Stimulated activated CD4-positive, alpha-beta T cell treated with anti-CD3 and anti-CD28 coated beads, Interleukin-4, amount 100 ng/mL, for 4 hours (primary cell): ENCODE results near the gene PCDHA8.
"Not testable (repeated sequence)": the region's sequence is repeated elsewhere in the genome, so short reads cannot be mapped to it uniquely, and the experiment has no call there.

Experiments
- DNase-seq, 2 experiments: peaks; one replicate each; pipeline ENCODE4 v3.0.0-alpha.2; 2020

PCDHA8 gene, protein sequence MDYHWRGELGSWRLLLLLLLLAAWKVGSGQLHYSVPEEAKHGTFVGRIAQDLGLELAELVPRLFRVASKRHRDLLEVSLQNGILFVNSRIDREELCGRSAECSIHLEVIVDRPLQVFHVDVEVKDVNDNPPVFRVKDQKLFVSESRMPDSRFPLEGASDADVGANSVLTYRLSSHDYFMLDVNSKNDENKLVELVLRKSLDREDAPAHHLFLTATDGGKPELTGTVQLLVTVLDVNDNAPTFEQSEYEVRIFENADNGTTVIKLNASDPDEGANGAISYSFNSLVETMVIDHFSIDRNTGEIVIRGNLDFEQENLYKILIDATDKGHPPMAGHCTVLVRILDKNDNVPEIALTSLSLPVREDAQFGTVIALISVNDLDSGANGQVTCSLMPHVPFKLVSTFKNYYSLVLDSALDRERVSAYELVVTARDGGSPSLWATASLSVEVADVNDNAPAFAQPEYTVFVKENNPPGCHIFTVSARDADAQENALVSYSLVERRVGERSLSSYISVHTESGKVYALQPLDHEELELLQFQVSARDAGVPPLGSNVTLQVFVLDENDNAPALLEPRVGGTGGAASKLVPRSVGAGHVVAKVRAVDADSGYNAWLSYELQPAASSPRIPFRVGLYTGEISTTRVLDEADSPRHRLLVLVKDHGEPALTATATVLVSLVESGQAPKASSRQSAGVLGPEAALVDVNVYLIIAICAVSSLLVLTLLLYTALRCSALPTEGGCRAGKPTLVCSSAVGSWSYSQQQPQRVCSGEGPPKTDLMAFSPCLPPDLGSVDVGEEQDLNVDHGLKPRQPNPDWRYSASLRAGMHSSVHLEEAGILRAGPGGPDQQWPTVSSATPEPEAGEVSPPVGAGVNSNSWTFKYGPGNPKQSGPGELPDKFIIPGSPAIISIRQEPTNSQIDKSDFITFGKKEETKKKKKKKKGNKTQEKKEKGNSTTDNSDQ

DNA sequence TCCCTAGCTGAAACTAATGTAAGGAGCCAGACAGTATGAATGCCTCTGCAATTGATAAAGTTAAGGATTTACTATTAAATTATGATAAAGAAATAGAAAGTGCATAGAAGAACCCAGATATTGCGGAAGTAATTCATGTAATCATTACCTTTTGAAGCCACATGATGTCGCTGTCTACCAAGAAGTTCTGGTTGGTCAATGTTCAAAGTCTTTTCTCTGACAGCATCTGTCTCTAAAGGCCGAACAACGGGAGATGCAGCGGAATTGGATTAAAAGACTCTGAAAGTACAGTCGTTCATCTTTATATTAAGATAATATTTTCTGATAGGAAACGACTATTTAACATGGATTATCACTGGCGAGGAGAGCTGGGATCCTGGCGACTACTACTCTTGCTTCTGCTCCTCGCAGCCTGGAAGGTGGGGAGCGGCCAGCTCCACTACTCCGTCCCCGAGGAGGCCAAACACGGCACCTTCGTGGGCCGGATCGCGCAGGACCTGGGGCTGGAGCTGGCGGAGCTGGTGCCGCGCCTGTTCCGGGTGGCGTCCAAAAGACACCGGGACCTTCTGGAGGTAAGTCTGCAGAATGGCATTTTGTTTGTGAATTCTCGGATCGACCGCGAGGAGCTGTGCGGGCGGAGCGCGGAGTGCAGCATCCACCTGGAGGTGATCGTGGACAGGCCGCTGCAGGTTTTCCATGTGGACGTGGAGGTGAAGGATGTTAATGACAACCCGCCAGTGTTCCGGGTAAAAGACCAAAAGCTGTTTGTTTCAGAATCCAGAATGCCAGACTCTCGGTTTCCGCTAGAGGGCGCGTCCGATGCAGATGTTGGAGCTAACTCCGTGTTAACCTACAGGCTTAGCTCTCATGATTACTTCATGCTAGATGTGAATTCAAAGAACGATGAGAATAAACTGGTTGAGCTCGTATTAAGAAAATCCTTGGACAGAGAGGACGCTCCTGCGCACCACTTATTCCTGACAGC is at the start of gene PCDHA8:
Gene PCDHA8, plus strand, starts transcription at position 210 of the 985 bp plus-strand sequence. Its CDS starts 135 bp downstream, at position 345.
- no peak for DNase-seq

DNA sequence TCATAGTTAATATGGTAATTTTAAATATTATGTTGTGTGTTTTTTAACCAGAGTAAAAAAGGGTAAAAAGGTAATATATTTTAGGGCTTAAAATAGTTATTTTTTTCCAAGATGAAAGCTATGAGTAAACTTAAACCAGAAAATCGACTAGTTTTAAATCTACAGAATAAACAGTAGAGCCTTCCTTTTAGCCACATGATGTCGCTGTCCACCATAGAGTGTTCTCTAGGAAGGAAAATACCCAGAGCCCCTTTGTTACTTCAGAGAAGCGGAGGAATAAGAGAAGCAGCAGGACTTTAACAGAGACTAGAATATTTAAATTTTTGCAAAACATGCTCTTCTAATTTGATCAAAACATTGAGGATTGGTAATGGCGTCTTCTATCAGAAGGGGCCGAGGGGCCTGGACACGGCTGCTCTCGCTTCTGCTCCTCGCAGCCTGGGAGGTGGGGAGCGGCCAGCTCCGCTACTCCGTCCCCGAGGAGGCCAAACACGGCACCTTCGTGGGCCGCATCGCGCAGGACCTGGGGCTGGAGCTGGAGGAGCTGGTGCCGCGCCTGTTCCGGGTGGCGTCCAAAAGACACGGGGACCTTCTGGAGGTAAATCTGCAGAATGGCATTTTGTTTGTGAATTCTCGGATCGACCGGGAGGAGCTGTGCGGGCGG is 46.3 kb upstream of the PCDHA8 start, which contains the start of gene PCDHA2:
Gene PCDHA2, plus strand, starts transcription at position 258 of the 664 bp plus-strand sequence.
- no peak for DNase-seq

DNA sequence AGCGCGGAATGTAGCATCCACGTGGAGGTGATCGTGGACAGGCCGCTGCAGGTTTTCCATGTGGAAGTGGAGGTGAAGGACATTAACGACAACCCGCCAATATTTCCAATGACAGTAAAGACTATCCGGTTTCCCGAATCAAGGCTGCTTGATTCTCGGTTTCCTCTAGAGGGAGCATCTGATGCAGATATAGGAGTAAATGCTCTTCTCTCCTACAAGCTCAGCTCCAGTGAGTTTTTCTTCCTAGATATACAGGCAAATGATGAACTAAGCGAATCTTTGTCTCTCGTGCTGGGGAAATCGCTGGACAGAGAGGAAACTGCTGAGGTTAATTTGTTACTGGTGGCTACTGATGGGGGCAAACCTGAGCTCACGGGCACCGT is 45.7 kb upstream of the PCDHA8 start:
- DNase-seq, result no peak

DNA sequence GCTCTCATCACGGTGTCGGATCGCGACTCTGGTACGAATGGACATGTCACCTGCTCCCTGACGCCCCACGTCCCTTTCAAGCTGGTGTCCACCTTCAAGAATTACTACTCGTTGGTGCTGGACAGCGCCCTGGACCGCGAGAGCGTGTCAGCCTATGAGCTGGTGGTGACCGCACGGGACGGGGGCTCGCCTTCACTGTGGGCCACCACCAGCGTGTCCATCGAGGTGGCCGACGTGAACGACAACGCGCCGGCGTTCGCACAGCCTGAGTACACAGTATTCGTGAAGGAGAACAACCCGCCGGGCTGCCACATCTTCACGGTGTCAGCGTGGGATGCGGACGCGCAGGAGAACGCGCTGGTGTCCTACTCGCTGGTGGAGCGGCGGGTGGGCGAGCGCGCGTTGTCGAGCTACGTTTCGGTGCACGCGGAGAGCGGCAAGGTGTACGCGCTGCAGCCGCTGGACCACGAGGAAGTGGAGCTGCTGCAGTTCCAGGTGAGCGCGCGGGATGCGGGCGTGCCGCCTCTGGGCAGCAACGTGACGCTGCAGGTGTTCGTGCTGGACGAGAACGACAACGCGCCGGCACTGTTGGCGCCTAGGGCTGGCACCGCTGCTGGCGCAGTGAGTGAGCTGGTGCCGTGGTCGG is 44.8 kb upstream of the PCDHA8 start:
- DNase-seq, result not testable (repeated sequence)

DNA sequence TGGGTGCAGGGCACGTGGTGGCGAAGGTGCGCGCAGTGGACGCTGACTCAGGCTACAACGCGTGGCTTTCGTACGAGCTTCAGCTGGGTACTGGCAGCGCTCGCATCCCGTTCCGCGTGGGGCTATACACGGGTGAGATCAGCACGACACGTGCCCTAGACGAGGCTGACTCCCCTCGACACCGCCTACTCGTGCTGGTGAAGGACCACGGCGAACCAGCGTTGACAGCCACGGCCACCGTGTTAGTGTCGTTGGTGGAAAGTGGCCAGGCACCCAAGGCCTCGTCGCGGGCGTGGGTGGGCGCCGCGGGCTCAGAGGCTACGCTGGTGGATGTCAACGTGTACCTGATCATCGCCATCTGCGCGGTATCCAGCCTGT is 44.3 kb upstream of the PCDHA8 start:
- no peak for DNase-seq

DNA sequence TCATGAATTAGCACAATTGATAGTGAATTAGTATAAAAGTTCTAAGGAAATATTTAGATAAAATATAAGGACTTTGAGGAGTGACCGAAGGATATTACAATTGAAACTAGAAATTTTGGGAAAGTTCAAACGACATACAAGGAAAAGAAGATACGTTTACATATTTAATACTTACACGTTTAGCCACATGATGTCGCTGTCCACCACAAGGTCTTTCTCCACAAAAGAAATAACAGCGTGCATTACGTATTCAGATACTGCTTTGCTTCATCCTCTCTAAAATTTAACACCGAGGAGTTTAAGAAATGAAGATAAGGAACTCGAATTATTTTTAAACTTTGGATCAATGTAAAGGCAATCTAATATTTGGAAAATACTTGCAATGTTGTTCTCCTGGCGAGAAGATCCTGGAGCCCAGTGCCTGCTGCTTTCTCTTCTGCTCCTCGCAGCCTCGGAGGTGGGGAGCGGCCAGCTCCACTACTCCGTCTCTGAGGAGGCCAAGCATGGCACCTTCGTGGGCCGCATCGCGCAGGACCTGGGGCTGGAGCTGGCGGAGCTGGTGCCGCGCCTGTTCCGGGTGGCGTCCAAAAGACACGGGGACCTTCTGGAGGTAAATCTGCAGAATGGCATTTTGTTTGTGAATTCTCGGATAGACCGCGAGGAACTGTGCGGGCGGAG is 40.0 kb upstream of the PCDHA8 start, which contains the start of gene PCDHA3:
Gene PCDHA3, plus strand, starts transcription at position 242 of the 678 bp plus-strand sequence.
- no peak for DNase-seq

DNA sequence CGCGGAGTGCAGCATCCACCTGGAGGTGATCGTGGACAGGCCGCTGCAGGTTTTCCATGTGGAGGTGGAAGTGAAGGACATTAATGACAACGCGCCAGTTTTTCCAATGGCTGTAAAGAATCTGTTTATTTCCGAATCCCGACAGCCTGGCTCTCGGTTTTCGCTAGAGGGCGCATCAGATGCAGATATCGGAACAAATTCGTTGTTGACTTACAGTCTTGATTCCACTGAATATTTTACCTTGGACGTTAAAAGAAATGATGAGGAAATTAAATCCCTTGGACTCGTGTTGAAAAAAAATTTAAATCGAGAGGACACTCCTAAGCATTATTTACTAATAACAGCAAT is 39.5 kb upstream of the PCDHA8 start:
- no peak for DNase-seq

GRCh38 chr5:140802381-140802780 is 38.6 kb upstream of the PCDHA8 start:
- not testable (repeated sequence) for DNase-seq

DNA sequence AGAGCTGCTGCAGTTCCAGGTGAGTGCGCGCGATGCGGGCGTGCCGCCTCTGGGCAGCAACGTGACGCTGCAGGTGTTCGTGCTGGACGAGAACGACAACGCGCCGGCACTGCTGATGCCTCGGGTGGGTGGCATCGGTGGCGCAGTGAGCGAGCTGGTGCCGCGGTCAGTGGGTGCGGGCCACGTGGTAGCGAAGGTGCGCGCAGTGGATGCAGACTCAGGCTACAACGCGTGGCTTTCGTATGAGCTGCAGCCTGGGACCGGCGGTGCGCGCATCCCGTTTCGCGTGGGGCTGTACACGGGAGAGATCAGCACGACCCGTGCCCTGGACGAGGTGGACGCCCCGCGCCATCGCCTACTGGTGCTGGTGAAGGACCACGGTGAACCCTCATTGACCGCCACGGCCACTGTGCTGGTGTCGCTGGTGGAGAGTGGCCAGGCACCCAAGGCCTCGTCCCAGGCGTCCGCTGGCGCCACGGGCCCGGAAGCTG is 38.2 kb upstream of the PCDHA8 start:
- DNase-seq, result no peak

DNA sequence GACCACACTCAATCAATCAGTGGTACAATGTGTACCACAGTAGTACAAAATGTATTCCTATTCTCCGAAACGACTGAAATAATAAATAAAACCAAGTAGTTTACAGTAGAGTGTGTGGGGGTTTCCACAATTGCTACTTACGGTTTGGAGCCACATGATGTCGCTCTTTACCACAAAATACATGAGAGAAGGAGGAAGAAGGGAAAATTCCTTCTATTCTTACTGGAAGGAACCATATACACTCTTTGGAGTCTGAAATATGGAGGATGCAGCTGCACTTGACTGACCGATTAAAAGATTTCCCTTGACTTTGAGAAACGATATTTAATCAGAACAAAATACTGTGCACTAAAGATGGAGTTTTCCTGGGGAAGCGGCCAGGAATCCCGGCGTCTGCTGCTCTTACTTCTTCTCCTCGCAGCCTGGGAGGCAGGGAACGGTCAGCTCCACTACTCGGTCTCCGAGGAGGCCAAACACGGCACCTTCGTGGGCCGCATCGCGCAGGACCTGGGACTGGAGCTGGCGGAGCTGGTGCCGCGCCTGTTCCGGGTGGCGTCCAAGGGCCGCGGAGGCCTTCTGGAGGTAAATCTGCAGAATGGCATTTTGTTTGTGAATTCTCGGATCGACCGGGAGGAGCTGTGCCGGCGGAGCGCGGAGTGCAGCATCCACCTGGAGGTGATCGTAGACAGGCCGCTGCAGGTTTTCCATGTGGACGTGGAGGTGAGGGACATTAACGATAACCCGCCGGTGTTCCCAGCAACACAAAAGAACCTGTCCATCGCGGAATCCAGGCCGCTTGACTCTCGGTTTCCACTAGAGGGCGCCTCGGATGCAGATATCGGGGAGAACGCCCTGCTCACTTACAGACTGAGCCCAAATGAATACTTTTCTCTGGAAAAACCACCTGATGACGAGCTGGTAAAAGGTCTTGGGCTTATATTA is 33.9 kb upstream of the PCDHA8 start, which contains the start of gene PCDHA4:
Gene PCDHA4, plus strand, starts transcription at position 235 of the 942 bp plus-strand sequence.
- no peak for DNase-seq

GRCh38 chr5:140808241-140808888 is 32.6 kb upstream of the PCDHA8 start:
- not testable (repeated sequence) for DNase-seq

DNA sequence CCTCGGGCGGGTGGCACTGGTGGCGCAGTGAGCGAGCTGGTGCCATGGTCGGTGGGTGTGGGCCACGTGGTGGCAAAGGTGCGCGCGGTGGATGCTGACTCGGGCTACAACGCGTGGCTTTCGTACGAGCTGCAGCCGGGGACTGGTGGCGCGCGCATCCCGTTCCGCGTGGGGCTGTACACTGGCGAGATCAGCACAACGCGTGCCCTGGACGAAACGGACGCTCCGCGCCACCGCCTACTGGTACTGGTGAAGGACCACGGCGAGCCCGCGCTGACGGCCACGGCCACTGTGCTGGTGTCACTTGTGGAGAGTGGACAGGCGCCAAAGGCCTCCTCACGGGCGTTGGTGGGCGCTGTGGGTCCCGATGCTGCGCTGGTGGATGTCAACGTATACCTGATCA is 32.1 kb upstream of the PCDHA8 start:
- no peak for DNase-seq

- no peak for DNase-seq
Measured at GRCh38 chr5:140821375-140822280, 19.4 kb upstream of the PCDHA8 start, which contains the start of gene PCDHA5. Gene PCDHA5, plus strand, starts transcription at chr5:140821613.

DNA sequence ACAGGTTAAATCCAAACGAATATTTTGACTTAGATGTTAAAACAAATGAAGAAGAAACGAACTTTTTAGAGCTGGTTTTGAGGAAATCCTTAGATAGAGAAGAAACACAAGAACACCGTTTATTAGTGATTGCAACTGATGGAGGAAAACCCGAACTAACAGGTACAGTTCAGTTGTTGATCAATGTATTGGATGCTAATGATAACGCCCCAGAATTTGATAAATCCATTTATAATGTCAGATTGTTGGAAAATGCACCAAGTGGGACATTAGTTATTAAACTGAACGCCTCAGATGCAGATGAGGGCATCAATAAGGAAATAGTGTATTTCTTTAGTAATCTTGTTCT is 18.7 kb upstream of the PCDHA8 start:
- no peak for DNase-seq

DNA sequence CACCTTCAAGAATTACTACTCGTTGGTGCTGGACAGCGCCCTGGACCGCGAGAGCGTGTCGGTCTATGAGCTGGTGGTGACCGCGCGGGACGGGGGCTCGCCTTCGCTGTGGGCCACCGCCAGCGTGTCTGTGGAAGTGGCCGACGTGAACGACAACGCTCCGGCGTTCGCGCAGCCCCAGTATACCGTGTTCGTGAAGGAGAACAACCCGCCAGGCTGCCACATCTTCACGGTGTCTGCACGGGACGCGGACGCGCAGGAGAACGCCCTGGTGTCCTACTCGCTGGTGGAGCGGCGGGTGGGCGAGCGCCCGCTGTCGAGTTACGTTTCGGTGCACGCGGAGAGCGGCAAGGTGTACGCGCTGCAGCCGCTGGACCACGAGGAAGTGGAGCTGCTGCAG is 18.0 kb upstream of the PCDHA8 start:
- DNase-seq, result not testable (repeated sequence)

DNA sequence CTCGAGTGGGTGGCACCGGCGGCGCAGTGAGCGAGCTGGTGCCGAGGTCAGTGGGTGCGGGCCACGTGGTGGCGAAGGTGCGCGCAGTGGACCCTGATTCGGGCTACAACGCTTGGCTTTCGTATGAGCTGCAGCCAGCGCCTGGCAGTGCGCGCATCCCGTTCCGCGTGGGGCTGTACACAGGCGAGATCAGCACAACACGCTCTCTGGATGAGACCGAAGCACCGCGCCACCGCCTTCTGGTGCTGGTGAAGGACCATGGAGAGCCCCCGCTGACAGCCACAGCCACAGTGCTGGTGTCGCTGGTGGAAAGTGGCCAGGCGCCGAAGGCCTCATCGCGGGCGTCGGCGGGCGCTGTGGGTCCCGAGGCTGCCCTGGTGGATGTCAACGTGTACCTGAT is 17.5 kb upstream of the PCDHA8 start:
- DNase-seq, result no peak

DNA sequence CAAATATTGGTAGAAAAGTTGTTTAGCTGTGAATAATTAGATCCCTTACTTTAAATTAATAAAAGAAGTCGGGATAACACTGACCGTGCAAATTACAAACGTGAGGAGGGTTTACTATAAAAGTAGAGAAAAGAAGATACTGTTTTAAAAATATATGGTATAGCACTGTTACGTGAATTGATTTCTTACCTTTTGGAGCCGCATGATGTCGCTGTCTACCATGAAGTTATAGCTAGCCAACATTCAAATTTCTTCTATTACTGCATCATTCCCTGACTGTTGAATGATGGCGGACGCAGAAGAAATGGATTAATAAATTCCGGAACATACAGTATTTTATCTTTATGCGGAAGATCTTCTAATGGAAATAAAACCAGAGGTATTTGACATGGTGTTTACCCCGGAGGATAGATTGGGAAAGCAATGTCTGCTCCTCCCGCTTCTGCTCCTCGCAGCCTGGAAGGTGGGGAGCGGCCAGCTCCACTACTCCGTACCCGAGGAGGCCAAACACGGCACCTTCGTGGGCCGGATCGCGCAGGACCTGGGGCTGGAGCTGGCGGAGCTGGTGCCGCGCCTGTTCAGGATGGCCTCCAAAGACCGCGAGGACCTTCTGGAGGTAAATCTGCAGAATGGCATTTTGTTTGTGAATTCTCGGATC is 13.2 kb upstream of the PCDHA8 start, which contains the start of gene PCDHA6:
Gene PCDHA6, plus strand, starts transcription at position 257 of the 658 bp plus-strand sequence. Its CDS starts 132 bp downstream, at position 389.
- DNase-seq, result no peak
